LNCAP (cell line): ENCODE data around the gene HDAC7.

ENCODE experiments used
- TF ChIP-seq, protein P1 (sequence below): fragments of 450-650 bp; IDR thresholded peaks from 2 replicates; pipeline ENCODE4 v1.5.1; 2017; ENCODE audit warnings: mild to moderate bottlenecking

Gene HDAC7

DNA sequence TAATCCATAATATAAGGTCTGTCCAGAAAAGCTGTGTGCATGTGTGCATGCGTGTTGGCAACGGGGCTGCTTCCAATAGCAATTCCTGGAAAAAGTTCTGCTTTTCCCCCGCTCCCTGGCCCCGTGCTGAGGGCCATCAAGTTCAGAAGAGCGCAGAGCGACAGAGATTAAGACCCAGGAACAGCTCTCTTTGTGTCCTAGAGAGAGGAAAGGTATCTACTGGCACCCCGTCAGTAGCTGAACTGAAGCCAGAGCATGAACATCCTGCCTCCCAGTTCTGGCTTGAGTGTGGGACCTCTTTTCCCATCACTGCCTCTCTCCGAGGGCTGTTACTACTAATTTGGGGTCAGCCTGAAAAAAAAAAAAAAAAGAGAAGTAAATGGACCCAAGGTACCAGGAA is 15.5 kb downstream of the HDAC7 start:
- TF ChIP-seq, protein P1, sequence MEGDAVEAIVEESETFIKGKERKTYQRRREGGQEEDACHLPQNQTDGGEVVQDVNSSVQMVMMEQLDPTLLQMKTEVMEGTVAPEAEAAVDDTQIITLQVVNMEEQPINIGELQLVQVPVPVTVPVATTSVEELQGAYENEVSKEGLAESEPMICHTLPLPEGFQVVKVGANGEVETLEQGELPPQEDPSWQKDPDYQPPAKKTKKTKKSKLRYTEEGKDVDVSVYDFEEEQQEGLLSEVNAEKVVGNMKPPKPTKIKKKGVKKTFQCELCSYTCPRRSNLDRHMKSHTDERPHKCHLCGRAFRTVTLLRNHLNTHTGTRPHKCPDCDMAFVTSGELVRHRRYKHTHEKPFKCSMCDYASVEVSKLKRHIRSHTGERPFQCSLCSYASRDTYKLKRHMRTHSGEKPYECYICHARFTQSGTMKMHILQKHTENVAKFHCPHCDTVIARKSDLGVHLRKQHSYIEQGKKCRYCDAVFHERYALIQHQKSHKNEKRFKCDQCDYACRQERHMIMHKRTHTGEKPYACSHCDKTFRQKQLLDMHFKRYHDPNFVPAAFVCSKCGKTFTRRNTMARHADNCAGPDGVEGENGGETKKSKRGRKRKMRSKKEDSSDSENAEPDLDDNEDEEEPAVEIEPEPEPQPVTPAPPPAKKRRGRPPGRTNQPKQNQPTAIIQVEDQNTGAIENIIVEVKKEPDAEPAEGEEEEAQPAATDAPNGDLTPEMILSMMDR = no peak

- TF ChIP-seq, protein P1 = no peak
These were observed 16.4 kb downstream of the HDAC7 start for GRCh38 chr12:47803191-47803875.

GRCh38 chr12:47802312-47802711 is 17.4 kb downstream of the HDAC7 start:
- TF ChIP-seq, protein P1 = no peak

- TF ChIP-seq, protein P1 = no peak
These were observed 17.8 kb downstream of the HDAC7 start for GRCh38 chr12:47801904-47802246.

GRCh38 chr12:47801170-47801903 is 18.4 kb downstream of the HDAC7 start:
- TF ChIP-seq, protein P1 = no peak

DNA sequence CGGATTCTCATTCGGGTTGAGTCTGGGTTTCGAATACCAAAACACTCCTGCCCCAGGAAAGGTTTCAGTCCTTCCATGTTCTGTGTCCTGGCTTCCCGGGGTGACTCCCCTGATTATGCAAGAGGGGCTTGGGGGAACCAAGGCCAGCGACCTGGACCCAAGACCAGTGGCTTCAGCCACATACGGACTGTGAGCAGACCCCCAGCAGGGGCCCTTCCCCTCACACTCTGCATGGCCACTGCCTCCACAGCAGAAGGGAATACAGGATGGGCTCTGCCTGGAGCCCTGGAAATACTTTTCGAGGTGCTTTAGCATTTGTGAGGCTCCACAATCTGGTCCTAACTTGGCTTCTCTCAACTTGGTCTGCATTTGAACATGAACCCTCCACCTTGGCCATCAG is 19.1 kb downstream of the HDAC7 start:
- TF ChIP-seq, protein P1 = no peak

GRCh38 chr12:47799357-47799955 is 20.2 kb downstream of the HDAC7 start:
- TF ChIP-seq, protein P1 = no peak
